Right hindlimb (tissue), 1 donor: ENCODE results near the gene RNF214.
"Not testable (repeated sequence)": the region's sequence is repeated elsewhere in the genome, so short reads cannot be mapped to it uniquely, and the experiment has no call there.

ENCODE experiments used
- DNase-seq: peaks from one replicate; pipeline ENCODE4 v3.0.0-alpha.2; 2018

RNF214 gene

DNA sequence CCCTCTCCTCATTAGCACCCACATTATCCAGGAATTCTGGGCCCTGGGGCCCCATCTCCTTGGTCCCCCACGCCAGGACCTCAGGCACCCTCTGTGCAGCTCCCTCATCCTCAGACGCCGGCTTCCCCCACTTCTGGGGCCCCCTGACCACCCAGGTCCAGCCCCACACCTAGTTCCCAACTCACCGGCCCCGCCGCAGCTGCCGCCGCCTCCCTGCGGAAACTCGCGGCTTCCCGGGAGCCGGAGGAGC lies 704 bp upstream of the RNF214 start, which contains the start of gene PCSK7:
TSS of gene PCSK7 (minus strand) at position 232 of the 250 bp plus-strand sequence. CDS start 2,229 bp downstream, outside the sequence.
- DNase-seq = no peak

- no peak for DNase-seq
Observed at GRCh38 chr11:117232911-117233409, 489 bp downstream of the RNF214 start.

- no peak for DNase-seq
Observed at GRCh38 chr11:117238221-117238620, 5.8 kb downstream of the RNF214 start.

DNA sequence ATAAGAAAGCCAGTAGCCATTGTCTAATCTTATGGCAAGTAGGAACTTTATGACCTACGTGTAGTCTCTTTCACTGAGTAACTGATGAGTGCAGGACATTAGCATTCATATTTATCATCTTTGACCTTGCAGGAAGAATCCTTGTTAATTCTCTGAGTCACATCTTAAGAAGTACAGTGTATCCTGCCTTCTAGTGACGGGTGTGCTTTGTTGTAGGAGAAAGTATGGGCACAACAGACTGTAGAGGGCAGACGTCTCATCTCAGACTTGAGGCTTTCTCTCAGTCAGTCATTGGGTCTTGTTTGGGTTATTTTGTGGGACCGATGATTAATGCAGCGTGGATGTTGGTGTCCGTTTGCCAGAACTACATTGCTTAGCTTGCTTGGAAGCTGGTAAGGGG lies 6.8 kb downstream of the RNF214 start:
- no peak for DNase-seq

DNA sequence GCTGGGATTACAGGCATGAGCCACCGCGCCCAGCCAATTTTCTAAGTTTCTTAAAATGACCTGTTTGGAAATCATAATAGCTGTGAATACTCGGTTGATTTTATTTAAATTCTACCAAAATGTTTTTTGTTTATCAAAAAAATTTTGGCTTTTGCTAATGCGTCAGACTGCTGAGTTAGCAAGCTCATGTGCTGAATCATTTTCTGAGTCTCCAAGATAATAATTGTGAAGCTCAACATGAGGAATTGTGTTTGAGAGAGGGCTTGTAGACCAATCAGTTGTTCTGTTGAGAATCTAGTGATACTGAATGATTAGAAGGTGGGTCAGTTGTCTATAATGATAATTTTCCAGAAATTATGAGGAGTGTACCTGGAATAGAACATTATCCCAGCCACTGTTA lies 15.9 kb downstream of the RNF214 start:
- no peak for DNase-seq

GRCh38 chr11:117249571-117249970 lies 17.1 kb downstream of the RNF214 start:
- DNase-seq = no peak

DNA sequence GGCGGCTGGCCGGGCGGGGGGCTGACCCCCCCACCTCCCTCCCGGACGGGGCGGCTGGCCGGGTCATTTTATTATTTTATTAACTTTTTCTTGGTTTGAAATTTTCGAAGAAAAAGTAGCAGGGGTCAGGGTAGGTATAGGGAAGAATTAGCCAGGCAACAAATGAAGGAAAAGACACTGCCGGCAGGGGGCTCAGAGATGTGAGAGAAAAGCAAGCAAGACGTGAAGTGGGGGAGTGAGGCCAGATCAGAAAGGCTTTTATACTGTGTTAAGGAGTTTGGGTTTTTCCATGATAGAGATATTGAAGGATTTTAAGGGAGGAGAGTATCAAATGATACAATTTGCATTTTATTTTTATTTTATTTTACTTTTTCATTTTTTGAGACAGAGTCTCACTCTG lies 19.0 kb downstream of the RNF214 start:
- DNase-seq = no peak

- DNase-seq = no peak
Observed at GRCh38 chr11:117255966-117256365, 23.5 kb downstream of the RNF214 start.

DNA sequence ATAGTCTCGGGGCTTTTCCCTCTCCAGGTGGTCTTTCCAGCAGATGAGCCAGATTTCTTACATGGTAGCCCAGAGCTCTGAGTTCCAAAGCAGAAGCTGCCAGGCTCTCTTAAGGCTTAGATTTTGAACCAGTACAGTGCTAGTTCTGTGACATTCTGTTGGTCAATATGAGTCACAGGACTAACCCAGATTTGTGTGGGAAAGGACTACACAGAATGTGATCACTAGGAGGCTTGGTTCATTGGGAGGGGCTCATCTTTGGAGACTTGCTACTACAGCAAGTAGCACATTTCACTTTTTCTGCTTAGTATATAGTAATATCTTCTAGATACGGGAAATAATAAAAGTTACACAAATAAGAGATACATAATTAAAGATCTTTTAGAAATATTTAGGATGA lies 24.1 kb downstream of the RNF214 start:
- DNase-seq = no peak

- DNase-seq = no peak
Observed at GRCh38 chr11:117258576-117258975, 26.1 kb downstream of the RNF214 start.

GRCh38 chr11:117259417-117259816 lies 26.9 kb downstream of the RNF214 start:
- no peak for DNase-seq

- not testable (repeated sequence) for DNase-seq
Observed at GRCh38 chr11:117264624-117265323, 32.3 kb downstream of the RNF214 start.

GRCh38 chr11:117265745-117266144 lies 33.3 kb downstream of the RNF214 start:
- no peak for DNase-seq

DNA sequence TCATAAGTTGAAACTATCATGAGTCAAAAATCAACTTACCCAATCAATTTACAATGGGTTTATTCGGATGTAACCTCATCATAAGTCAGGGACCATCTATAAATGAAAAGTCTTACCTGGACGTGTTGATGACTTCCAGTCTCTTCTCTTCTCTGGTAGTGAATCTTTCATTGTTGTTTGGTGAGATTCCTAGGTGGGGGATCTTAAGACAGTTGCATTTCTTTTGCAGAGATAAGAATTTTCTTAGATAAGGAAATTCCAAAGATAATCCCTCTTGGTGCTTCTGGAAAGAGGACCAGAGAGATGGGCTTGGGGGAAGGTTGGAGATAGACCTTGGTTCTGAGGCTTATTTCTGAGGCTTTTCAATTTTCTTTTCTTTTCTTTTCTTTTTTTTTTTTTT lies 37.4 kb downstream of the RNF214 start:
- no peak for DNase-seq

- DNase-seq = no peak
Observed at GRCh38 chr11:117271208-117271607, 38.7 kb downstream of the RNF214 start.

DNA sequence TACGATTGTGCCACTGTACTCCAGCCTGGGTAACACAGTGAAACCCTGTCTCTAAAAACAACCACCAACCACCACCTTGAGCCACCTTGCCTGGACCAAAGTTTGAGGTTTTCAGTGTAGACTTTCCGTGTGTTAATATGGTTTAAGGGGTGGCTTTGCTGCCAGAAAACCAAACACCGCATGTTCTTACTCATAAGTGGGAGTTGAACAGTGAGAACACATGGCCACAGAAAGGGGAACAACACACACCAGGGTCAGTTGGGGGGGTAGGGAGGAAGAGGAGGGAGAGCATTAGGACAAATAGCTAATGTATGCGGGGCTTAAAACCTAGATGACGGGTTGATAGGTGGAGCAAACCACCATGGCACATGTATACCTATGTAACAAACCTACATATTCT lies 39.7 kb downstream of the RNF214 start:
- not testable (repeated sequence) for DNase-seq

DNA sequence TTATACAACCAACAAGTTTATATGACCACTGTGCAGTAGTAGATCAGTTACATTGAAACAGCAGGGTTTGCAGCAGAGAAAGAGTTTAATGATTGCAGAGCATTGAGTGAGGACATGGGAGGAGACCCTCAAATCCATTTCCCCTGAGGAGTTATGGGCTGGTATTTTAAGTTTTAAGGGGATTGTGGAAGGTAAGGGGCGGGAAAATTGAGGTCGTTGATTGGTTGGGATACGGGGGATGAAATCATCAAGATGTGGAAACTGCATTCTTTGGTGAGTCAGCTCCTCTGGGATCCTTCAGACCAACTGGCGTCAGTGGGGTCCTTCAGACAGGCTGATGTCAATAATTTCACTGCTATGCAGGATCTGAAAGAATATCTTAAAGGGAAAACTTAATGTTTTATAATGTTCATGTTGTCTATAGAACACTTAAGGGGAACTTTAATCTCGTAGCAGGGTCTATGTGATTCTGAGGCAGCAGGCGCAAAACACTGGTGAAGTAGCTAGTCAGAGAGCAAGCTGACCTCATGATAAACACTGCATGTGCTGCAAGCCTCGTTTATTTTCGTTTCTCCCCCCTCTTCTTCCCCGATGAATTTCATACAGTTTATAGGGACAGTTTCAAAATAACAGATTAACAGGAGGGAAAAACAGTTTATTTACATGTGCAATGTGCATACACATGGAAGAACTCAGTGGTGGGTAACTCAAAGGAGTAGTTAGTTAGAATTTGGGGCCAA lies 41.2 kb downstream of the RNF214 start:
- no peak for DNase-seq

- DNase-seq = no peak
Observed at GRCh38 chr11:117278347-117278746, 45.9 kb downstream of the RNF214 start.

- no peak for DNase-seq
Observed at GRCh38 chr11:117279711-117280376, 47.4 kb downstream of the RNF214 start.

DNA sequence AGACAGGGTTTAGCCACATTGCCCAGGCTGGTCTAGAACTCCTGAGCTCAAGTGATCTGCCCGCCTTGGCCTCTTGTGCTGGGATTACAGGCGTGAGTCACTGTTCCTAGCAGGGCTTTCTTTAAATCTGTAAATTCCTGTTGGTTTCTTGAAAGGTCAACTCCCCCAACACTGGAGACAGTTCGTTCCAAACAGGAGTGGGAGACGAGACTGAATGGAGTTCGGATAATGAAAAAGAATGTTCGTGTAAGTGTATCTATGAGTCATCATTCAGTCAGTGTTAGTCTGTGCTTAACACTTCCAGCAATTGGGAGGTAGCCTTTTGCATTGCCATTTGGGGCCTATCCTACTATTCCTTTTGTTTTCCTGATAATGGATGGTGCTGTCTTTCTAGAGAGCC lies 48.7 kb downstream of the RNF214 start:
- DNase-seq = no peak

GRCh38 chr11:117281869-117282268 lies 49.4 kb downstream of the RNF214 start:
- DNase-seq = no peak

- DNase-seq = no peak
Observed at GRCh38 chr11:117282956-117283355, 50.5 kb downstream of the RNF214 start.

- no peak for DNase-seq
Observed at GRCh38 chr11:117284053-117284452, 51.6 kb downstream of the RNF214 start.

DNA sequence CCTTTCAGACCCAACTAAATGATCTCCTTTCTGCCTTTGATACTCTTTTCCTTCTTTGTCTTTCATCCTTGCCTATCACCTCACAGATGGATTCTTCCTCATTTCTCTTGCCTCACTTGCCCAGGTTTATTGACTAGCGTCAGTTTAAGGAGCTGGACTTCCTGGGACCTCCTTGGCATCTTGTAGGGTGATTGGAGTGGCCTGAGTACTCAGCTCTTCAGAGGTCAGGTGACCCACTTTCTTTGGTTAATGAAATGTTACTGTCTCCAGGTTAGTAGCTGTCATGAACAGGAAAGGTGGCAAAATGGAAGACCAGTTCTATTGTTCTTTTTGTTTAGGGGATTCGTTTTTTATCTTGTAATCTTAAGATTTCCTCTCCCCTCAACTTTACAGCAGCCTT lies 54.1 kb downstream of the RNF214 start:
- no peak for DNase-seq
